SK-N-MC (cell line): ENCODE measurements around the gene SHB.

Experiments
- EZH2 ChIP-seq: fragments of 200-600 bp; sonication (generic); IDR thresholded peaks from one replicate; pipeline ENCODE4 v1.6.1; 2017; ENCODE audit warnings: antibody characterized with exemption
- POLR2AphosphoS5 ChIP-seq: IDR thresholded peaks from 2 replicates; pipeline ENCODE4 v1.6.1; 2012; ENCODE audit warnings: mild to moderate bottlenecking, low read depth, low read length, borderline replicate concordance

DNA sequence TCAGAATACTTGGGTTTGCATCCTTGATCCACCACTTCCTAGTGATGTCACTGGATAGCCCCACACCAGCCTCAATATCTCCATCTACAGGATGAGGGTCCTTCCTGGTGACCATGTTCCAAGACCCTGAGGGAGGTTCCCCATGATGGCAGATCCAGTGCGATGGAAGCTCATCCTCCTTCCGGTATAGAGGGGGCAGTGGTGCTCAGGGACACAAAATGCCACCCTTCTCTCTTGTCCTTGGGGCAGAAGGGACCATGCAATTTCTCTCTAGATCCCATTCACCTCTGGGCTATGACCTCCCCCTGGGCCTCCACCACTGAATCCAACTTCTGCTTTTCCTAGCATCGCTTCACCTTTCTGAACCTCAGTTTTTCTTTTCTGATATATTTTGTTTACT, 159.7 kb downstream of the SHB start:
- no peak for TF ChIP-seq POLR2AphosphoS5
- no peak for TF ChIP-seq EZH2
